HEK293 (cell line): Measurements from ENCODE around the gene DST.
A peak's percentile ranks its signal among the peaks of the same experiment; 100 is the strongest.

Experiments used
- CTCF ChIA-PET: fragments of 350-600 bp; formaldehyde crosslinking; extraction: SDS; loops from one replicate; lab custom pipeline; 2021; ENCODE audit warnings: antibody characterized with exemption; lab: Yijun Ruan, JAX
- POLR2A ChIA-PET: fragments of 300-600 bp; formaldehyde crosslinking; extraction: SDS; loops from one replicate; lab custom pipeline; 2020; ENCODE audit warnings: antibody characterized with exemption, inconsistent platforms; lab: Yijun Ruan, JAX
- H3K27ac ChIP-seq: fragments of 200-500 bp; sonication (Bioruptor generic); 2 replicates; pipeline ENCODE4 v1.5.1; 2014; ENCODE audit warnings: low read depth, low read length, control low read depth, inconsistent platforms; ENCODE audit errors: extremely low read depth
- H3K36me3 ChIP-seq, 2 experiments: fragments of 200-500 bp in 1 of 2; sonication (Bioruptor generic) in 1 of 2; 1 replicate in 1 of 2; 2 replicates in 1 of 2; pipeline ENCODE4 v1.5.1; 2014 to 2017; ENCODE audit warnings: inconsistent platforms in 2 of 2, low read length in 2 of 2; ENCODE audit not compliant: control insufficient read depth in 2 of 2, insufficient read depth in 1 of 2
- H3K4me1 ChIP-seq: fragments of 200-500 bp; sonication (Bioruptor generic); 2 replicates; pipeline ENCODE4 v1.5.1; 2014; ENCODE audit warnings: mild to moderate bottlenecking, low read length, inconsistent platforms; ENCODE audit not compliant: control insufficient read depth, insufficient read depth
- H3K4me3 ChIP-seq: 2 replicates; pipeline ENCODE4 v1.5.1; 2011; ENCODE audit warnings: low read depth, mild to moderate bottlenecking, control low read depth, low read length, moderate library complexity
- H3K9me3 ChIP-seq: fragments of 200-500 bp; sonication (Bioruptor generic); 2 replicates; pipeline ENCODE4 v1.5.1; 2014; ENCODE audit warnings: low read depth, low read length, inconsistent platforms; ENCODE audit not compliant: control insufficient read depth, insufficient read depth
- AEBP2 ChIP-seq: fragments of 450-650 bp; formaldehyde crosslinking; IDR thresholded peaks from 2 replicates; pipeline ENCODE4 v1.5.1; 2016; ENCODE audit warnings: missing biosample characterization, missing genetic modification characterization, borderline replicate concordance
- KLF8 ChIP-seq: fragments of 450-650 bp; formaldehyde crosslinking; IDR thresholded peaks from 2 replicates; pipeline ENCODE4 v1.5.1; 2016; ENCODE audit warnings: missing biosample characterization, missing genetic modification characterization
- MZF1 ChIP-seq: fragments of 450-650 bp; formaldehyde crosslinking; IDR thresholded peaks from 2 replicates; pipeline ENCODE4 v1.5.1; 2017; ENCODE audit warnings: missing biosample characterization, missing genetic modification characterization, borderline replicate concordance
- SP3 ChIP-seq: fragments of 450-650 bp; formaldehyde crosslinking; IDR thresholded peaks from 2 replicates; pipeline ENCODE4 v1.5.1; 2016; ENCODE audit warnings: missing biosample characterization, missing genetic modification characterization
- ZBTB7A ChIP-seq: fragments of 450-650 bp; formaldehyde crosslinking; IDR thresholded peaks from 2 replicates; pipeline ENCODE4 v1.5.1; 2016; ENCODE audit warnings: low read depth, missing biosample characterization, missing genetic modification characterization
- ZNF114 ChIP-seq: fragments of 450-650 bp; formaldehyde crosslinking; IDR thresholded peaks from 2 replicates; pipeline ENCODE4 v1.5.0; 2017; ENCODE audit warnings: missing biosample characterization, missing genetic modification characterization
- ZNF169 ChIP-seq: fragments of 450-650 bp; formaldehyde crosslinking; IDR thresholded peaks from 2 replicates; pipeline ENCODE4 v1.5.1; 2016; ENCODE audit warnings: missing biosample characterization, missing genetic modification characterization
- ZNF266 ChIP-seq: fragments of 450-650 bp; formaldehyde crosslinking; IDR thresholded peaks from 2 replicates; pipeline ENCODE4 v1.5.1; 2016; ENCODE audit warnings: missing biosample characterization, missing genetic modification characterization, low read depth
- ZNF292 ChIP-seq: fragments of 450-650 bp; formaldehyde crosslinking; IDR thresholded peaks from 2 replicates; pipeline ENCODE4 v1.5.1; 2016; ENCODE audit warnings: low read depth, missing biosample characterization, missing genetic modification characterization, borderline replicate concordance
- ZNF324 ChIP-seq: fragments of 450-650 bp; formaldehyde crosslinking; IDR thresholded peaks from 2 replicates; pipeline ENCODE4 v1.5.1; 2016; ENCODE audit warnings: missing biosample characterization, missing genetic modification characterization
- ZNF404 ChIP-seq: fragments of 450-650 bp; formaldehyde crosslinking; IDR thresholded peaks from 2 replicates; pipeline ENCODE4 v1.5.1; 2017; ENCODE audit warnings: missing biosample characterization, missing genetic modification characterization
- ZNF416 ChIP-seq: fragments of 450-650 bp; formaldehyde crosslinking; IDR thresholded peaks from 2 replicates; pipeline ENCODE4 v1.5.1; 2016; ENCODE audit warnings: missing biosample characterization, missing genetic modification characterization
- ZNF423 ChIP-seq: fragments of 450-650 bp; formaldehyde crosslinking; IDR thresholded peaks from 2 replicates; pipeline ENCODE4 v1.5.1; 2016; ENCODE audit warnings: missing biosample characterization, missing genetic modification characterization
- ZNF510 ChIP-seq: fragments of 450-650 bp; formaldehyde crosslinking; IDR thresholded peaks from 2 replicates; pipeline ENCODE4 v1.5.1; 2018; ENCODE audit warnings: mild to moderate bottlenecking, missing genetic modification characterization, missing biosample characterization; ENCODE audit not compliant: insufficient replicate concordance
- ZNF518A ChIP-seq: fragments of 450-650 bp; formaldehyde crosslinking; conservative IDR thresholded peaks from 2 replicates; pipeline ENCODE4 v1.5.1; 2016; ENCODE audit warnings: low read depth, missing biosample characterization, missing genetic modification characterization
- ZNF521 ChIP-seq: fragments of 450-650 bp; formaldehyde crosslinking; IDR thresholded peaks from 2 replicates; pipeline ENCODE4 v1.5.1; 2017; ENCODE audit warnings: missing biosample characterization, mild to moderate bottlenecking, missing genetic modification characterization
- ZNF558 ChIP-seq: fragments of 450-650 bp; formaldehyde crosslinking; IDR thresholded peaks from 2 replicates; pipeline ENCODE4 v1.5.1; 2016; ENCODE audit warnings: missing biosample characterization, missing genetic modification characterization
- ZNF76 ChIP-seq: fragments of 450-650 bp; formaldehyde crosslinking; IDR thresholded peaks from 2 replicates; pipeline ENCODE4; 2016; ENCODE audit warnings: low read depth, missing biosample characterization, missing genetic modification characterization, borderline replicate concordance
- ZNF837 ChIP-seq: fragments of 450-650 bp; formaldehyde crosslinking; IDR thresholded peaks from 2 replicates; pipeline ENCODE4 v1.5.1; 2016; ENCODE audit warnings: missing biosample characterization, missing genetic modification characterization
- ZSCAN30 ChIP-seq: fragments of 450-650 bp; IDR thresholded peaks from 2 replicates; pipeline ENCODE4 v1.5.1; 2018; ENCODE audit warnings: missing biosample characterization, mild to moderate bottlenecking, missing genetic modification characterization, moderate library complexity
- ZXDB ChIP-seq: fragments of 450-650 bp; formaldehyde crosslinking; IDR thresholded peaks from 2 replicates; pipeline ENCODE4 v1.5.1; 2016; ENCODE audit warnings: missing biosample characterization, missing genetic modification characterization
- TF ChIP-seq, protein P1 (sequence below): fragments of 450-650 bp; formaldehyde crosslinking; IDR thresholded peaks from 2 replicates; pipeline ENCODE4 v1.5.1; 2016; ENCODE audit warnings: missing biosample characterization, missing genetic modification characterization
- TF ChIP-seq, protein P2 (sequence below): fragments of 450-650 bp; formaldehyde crosslinking; IDR thresholded peaks from 2 replicates; pipeline ENCODE4 v1.5.1; 2016; ENCODE audit warnings: missing biosample characterization, missing genetic modification characterization

Gene DST

GRCh38 chr6:56529594-56530191, 113.0 kb downstream of the DST start (continued):
- TF ChIP-seq ZNF416 (tag by site-specific recombination): no peak
- no peak for TF ChIP-seq SP3 (tag by site-specific recombination)
- no peak for TF ChIP-seq ZNF521 (tag by site-specific recombination)
- no peak for TF ChIP-seq ZNF510
- peak; percentile 94 for TF ChIP-seq ZXDB (tag by site-specific recombination)
- TF ChIP-seq, protein P1, sequence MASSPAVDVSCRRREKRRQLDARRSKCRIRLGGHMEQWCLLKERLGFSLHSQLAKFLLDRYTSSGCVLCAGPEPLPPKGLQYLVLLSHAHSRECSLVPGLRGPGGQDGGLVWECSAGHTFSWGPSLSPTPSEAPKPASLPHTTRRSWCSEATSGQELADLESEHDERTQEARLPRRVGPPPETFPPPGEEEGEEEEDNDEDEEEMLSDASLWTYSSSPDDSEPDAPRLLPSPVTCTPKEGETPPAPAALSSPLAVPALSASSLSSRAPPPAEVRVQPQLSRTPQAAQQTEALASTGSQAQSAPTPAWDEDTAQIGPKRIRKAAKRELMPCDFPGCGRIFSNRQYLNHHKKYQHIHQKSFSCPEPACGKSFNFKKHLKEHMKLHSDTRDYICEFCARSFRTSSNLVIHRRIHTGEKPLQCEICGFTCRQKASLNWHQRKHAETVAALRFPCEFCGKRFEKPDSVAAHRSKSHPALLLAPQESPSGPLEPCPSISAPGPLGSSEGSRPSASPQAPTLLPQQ (tag by site-specific recombination): peak; percentile 69
- TF ChIP-seq ZNF404 (tag by site-specific recombination): no peak
- peak; percentile 91 for TF ChIP-seq ZNF324 (tag by site-specific recombination)
- no peak for TF ChIP-seq ZNF266
- 0 out of 2 replicates have a peak, but pooled peaks have one; percentile 49 for TF ChIP-seq MZF1
- TF ChIP-seq AEBP2: peak; percentile 84
- TF ChIP-seq ZBTB7A (tag by site-specific recombination): 0 out of 2 replicates have a peak, but pooled peaks have one; percentile 44
- no peak for TF ChIP-seq ZNF292
- peak; percentile 46; the same call in 1 of the 2 replicates for TF ChIP-seq ZNF518A (tag by site-specific recombination)
- TF ChIP-seq ZNF837 (tag by site-specific recombination): 0 out of 2 replicates have a peak, but pooled peaks have one; percentile 26
- TF ChIP-seq ZNF169 (tag by site-specific recombination): no peak

GRCh38 chr6:56528412-56528841, 114.3 kb downstream of the DST start:
- H3K9me3 ChIP-seq: no peaks in the 10 kb centered on the region
- CTCF ChIA-PET: interaction anchor here (1.0 to 2.0 kb wide), 5 partner anchors 11 to 214 kb away, joined by 3 to 8 read pairs (median 4); no protein-coding TSS in a partner anchor
- peaks cover 12 to 38% of the 10 kb centered on the region in 2 experiments; a peak in 2 of 3 replicates for H3K36me3 ChIP-seq
- H3K4me3 ChIP-seq: no peak overlapping the region
- POLR2A ChIA-PET: interaction anchor here (1.2 kb wide), 1 partner anchor 14 kb away, joined by 3 read pairs; no protein-coding TSS in a partner anchor
- H3K27ac ChIP-seq: no peak overlapping the region
- peaks cover 41% of the 10 kb centered on the region for H3K4me1 ChIP-seq
- TF ChIP-seq ZSCAN30 (tag by site-specific recombination): no peak
- TF ChIP-seq ZNF416 (tag by site-specific recombination): no peak
- TF ChIP-seq, protein P2, sequence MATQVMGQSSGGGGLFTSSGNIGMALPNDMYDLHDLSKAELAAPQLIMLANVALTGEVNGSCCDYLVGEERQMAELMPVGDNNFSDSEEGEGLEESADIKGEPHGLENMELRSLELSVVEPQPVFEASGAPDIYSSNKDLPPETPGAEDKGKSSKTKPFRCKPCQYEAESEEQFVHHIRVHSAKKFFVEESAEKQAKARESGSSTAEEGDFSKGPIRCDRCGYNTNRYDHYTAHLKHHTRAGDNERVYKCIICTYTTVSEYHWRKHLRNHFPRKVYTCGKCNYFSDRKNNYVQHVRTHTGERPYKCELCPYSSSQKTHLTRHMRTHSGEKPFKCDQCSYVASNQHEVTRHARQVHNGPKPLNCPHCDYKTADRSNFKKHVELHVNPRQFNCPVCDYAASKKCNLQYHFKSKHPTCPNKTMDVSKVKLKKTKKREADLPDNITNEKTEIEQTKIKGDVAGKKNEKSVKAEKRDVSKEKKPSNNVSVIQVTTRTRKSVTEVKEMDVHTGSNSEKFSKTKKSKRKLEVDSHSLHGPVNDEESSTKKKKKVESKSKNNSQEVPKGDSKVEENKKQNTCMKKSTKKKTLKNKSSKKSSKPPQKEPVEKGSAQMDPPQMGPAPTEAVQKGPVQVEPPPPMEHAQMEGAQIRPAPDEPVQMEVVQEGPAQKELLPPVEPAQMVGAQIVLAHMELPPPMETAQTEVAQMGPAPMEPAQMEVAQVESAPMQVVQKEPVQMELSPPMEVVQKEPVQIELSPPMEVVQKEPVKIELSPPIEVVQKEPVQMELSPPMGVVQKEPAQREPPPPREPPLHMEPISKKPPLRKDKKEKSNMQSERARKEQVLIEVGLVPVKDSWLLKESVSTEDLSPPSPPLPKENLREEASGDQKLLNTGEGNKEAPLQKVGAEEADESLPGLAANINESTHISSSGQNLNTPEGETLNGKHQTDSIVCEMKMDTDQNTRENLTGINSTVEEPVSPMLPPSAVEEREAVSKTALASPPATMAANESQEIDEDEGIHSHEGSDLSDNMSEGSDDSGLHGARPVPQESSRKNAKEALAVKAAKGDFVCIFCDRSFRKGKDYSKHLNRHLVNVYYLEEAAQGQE (tag by site-specific recombination): no peak
- TF ChIP-seq ZNF423 (tag by site-specific recombination): no peak
- peak; percentile 26; the same call in 1 of the 2 replicates for TF ChIP-seq ZNF76 (tag by site-specific recombination)
- TF ChIP-seq ZNF114: no peak
- peak; percentile 29; the same call in 1 of the 2 replicates for TF ChIP-seq ZNF558 (tag by site-specific recombination)
- peak; percentile 71; the same call in 1 of the 2 replicates for TF ChIP-seq KLF8 (tag by site-specific recombination)
